Trophoblast cell (in vitro differentiated cells and primary cell): ENCODE measurements around the gene ARHGEF10L.
"Not testable (repeated sequence)": the region's sequence is repeated elsewhere in the genome, so short reads cannot be mapped to it uniquely, and the experiment has no call there.

Source experiments
- DNase-seq, 2 donors: peaks; one replicate each; pipeline ENCODE4 v3.0.0-alpha.2; 2016
- H2AFZ ChIP-seq: 2 replicates; pipeline ENCODE4 v1.6.1; 2013; ENCODE audit warnings: low read length, moderate library complexity, mild to moderate bottlenecking; ENCODE audit not compliant: insufficient read depth, poor library complexity
- H2AK5ac ChIP-seq: 2 replicates; pipeline ENCODE4 v1.6.1; 2013; ENCODE audit warnings: mild to moderate bottlenecking, low read length
- H2BK120ac ChIP-seq: 2 replicates; pipeline ENCODE4 v1.6.1; 2013; ENCODE audit warnings: low read length, mild to moderate bottlenecking, moderate library complexity; ENCODE audit not compliant: insufficient read depth, poor library complexity
- H2BK12ac ChIP-seq: 2 replicates; pipeline ENCODE4 v1.6.1; 2013; ENCODE audit warnings: mild to moderate bottlenecking, low read length, moderate library complexity
- H2BK5ac ChIP-seq: 2 replicates; pipeline ENCODE4 v1.6.1; 2013; ENCODE audit warnings: low read length, low read depth, moderate library complexity, mild to moderate bottlenecking; ENCODE audit not compliant: poor library complexity
- H3K14ac ChIP-seq: 2 replicates; pipeline ENCODE4 v1.6.1; 2013; ENCODE audit warnings: mild to moderate bottlenecking, low read length
- H3K18ac ChIP-seq: 2 replicates; pipeline ENCODE4 v1.6.1; 2013; ENCODE audit warnings: mild to moderate bottlenecking, low read length
- H3K23ac ChIP-seq: 2 replicates; pipeline ENCODE4 v1.6.1; 2013; ENCODE audit warnings: low read length
- H3K27ac ChIP-seq: 2 replicates; pipeline ENCODE4 v1.5.1; 2013; ENCODE audit warnings: low read depth, mild to moderate bottlenecking, inconsistent platforms, low read length, moderate library complexity
- H3K27me3 ChIP-seq: 2 replicates; pipeline ENCODE4 v1.6.1; 2013; ENCODE audit warnings: inconsistent platforms, mild to moderate bottlenecking, low read length, moderate library complexity; ENCODE audit not compliant: insufficient read depth
- H3K36me3 ChIP-seq, 2 experiments: 1 replicate in 1 of 2; 2 replicates in 1 of 2; pipeline ENCODE4 v1.6.1; 2013; ENCODE audit warnings: low read length in 2 of 2, mild to moderate bottlenecking in 2 of 2, moderate library complexity in 1 of 2; ENCODE audit not compliant: insufficient read depth in 2 of 2, control insufficient read depth in 1 of 2
- H3K4ac ChIP-seq: 2 replicates; pipeline ENCODE4 v1.6.1; 2013; ENCODE audit warnings: low read depth, mild to moderate bottlenecking, low read length, moderate library complexity
- H3K4me1 ChIP-seq, 2 experiments: 1 replicate in 1 of 2; 2 replicates in 1 of 2; pipeline ENCODE4 v1.6.1; 2013; ENCODE audit warnings: low read length in 2 of 2, mild to moderate bottlenecking in 2 of 2, moderate library complexity in 1 of 2; ENCODE audit not compliant: insufficient read depth in 2 of 2, control insufficient read depth in 1 of 2
- H3K4me2 ChIP-seq: 2 replicates; pipeline ENCODE4 v1.6.1; 2013; ENCODE audit warnings: inconsistent platforms, mild to moderate bottlenecking, low read length, moderate library complexity
- H3K4me3 ChIP-seq: 2 replicates; pipeline ENCODE4 v1.5.1; 2013; ENCODE audit warnings: mild to moderate bottlenecking, low read depth, low read length, inconsistent platforms
- H3K79me1 ChIP-seq: one replicate; pipeline ENCODE4 v1.6.1; 2013; ENCODE audit warnings: low read length
- H3K79me2 ChIP-seq: 2 replicates; pipeline ENCODE4 v1.6.1; 2013; ENCODE audit warnings: low read length, mild to moderate bottlenecking; ENCODE audit not compliant: control insufficient read depth, insufficient read depth, poor library complexity
- H3K9ac ChIP-seq: 2 replicates; pipeline ENCODE4 v1.6.1; 2013; ENCODE audit warnings: mild to moderate bottlenecking, low read length
- H3K9me3 ChIP-seq: 2 replicates; pipeline ENCODE4 v1.6.1; 2013; ENCODE audit warnings: low read depth, mild to moderate bottlenecking, control low read depth, inconsistent platforms, low read length; ENCODE audit not compliant: insufficient read depth
- H4K12ac ChIP-seq: 2 replicates; pipeline ENCODE4 v1.6.1; 2013; ENCODE audit warnings: low read depth, mild to moderate bottlenecking, low read length, moderate library complexity
- H4K8ac ChIP-seq: 2 replicates; pipeline ENCODE4 v1.6.1; 2013; ENCODE audit warnings: low read depth, mild to moderate bottlenecking, low read length, moderate library complexity
- H4K91ac ChIP-seq: one replicate; pipeline ENCODE4 v1.6.1; 2013; ENCODE audit warnings: low read depth, mild to moderate bottlenecking, low read length, moderate library complexity
- WGBS: extraction: QIAGEN DNeasy Blood & Tissue Kit; methylation state at CpG from one replicate; pipeline ENCODE4 v1.1.7; 2013; ENCODE audit warnings: missing lambda C conversion rate; ENCODE audit not compliant: insufficient read length, insufficient coverage; ENCODE audit errors: extremely low coverage; 5-methylcytosine and 5-hydroxymethylcytosine counted together

Gene ARHGEF10L

DNA sequence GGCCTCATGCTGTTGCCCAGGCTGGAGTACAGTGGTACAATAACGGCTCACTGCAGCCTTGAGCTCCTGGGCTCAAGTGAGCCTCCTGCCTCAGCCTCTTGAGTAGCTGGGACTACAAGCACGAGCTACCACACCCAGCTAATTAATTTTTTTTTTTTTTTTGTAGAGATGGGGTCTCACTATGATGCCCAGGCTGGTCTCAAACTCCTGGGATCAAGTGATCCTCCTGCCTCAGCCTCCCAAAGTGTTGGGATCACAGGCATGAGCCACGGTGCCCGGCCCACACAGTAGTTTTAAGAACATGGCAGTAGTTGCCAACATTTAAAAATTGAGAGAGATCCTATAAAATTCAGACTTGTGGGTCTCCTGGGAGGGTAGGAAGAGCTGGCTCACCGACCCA is 89.5 kb downstream of the ARHGEF10L start:
- not testable (repeated sequence) for H2BK120ac ChIP-seq, H2BK5ac ChIP-seq, H2BK12ac ChIP-seq, H3K4me1 ChIP-seq, H4K12ac ChIP-seq, H3K9me3 ChIP-seq, H3K27me3 ChIP-seq, H3K79me2 ChIP-seq, H3K4me2 ChIP-seq, H3K79me1 ChIP-seq, H3K23ac ChIP-seq, H3K4ac ChIP-seq, H2AFZ ChIP-seq, H2AK5ac ChIP-seq, H3K14ac ChIP-seq, H3K27ac ChIP-seq, DNase-seq, H3K4me3 ChIP-seq, H3K9ac ChIP-seq, H4K8ac ChIP-seq, H4K91ac ChIP-seq, H3K18ac ChIP-seq
- peaks cover 50 to 58% of the 10 kb centered on the region in 2 experiments for H3K36me3 ChIP-seq
- no CpG with 5 or more reads among the region's 5 CpGs for WGBS

GRCh38 chr1:17629460-17629859 is 90.0 kb downstream of the ARHGEF10L start:
- H3K14ac ChIP-seq, result no peak overlapping the region
- H3K79me1 ChIP-seq, result no peaks in the 10 kb centered on the region
- H3K4me1 ChIP-seq, result no peaks in the 10 kb centered on the region
- no peaks in the 10 kb centered on the region for H3K27me3 ChIP-seq
- WGBS, result no CpG with 5 or more reads among the region's 11 CpGs
- no peak overlapping the region for H2AK5ac ChIP-seq
- no peaks in the 10 kb centered on the region for H3K79me2 ChIP-seq
- peaks cover 2% of the 10 kb centered on the region for H3K9me3 ChIP-seq
- no peak overlapping the region for H2AFZ ChIP-seq
- no peak overlapping the region for H3K9ac ChIP-seq
- H3K18ac ChIP-seq, result no peak overlapping the region
- H3K23ac ChIP-seq, result no peak overlapping the region
- no peak overlapping the region for H3K4ac ChIP-seq
- H4K12ac ChIP-seq, result no peak overlapping the region
- DNase-seq, result no peak
- no peak overlapping the region for H4K91ac ChIP-seq
- H2BK120ac ChIP-seq, result no peak overlapping the region
- no peak overlapping the region for H3K27ac ChIP-seq
- H4K8ac ChIP-seq, result no peak overlapping the region
- no peak overlapping the region for H2BK5ac ChIP-seq
- H3K4me3 ChIP-seq, result no peak overlapping the region
- no peak overlapping the region for H2BK12ac ChIP-seq
- H3K36me3 ChIP-seq, result peaks cover 48 to 55% of the 10 kb centered on the region in 2 experiments
- H3K4me2 ChIP-seq, result no peak overlapping the region

GRCh38 chr1:17630048-17630830 is 90.7 kb downstream of the ARHGEF10L start:
- H3K23ac ChIP-seq, result no peak overlapping the region
- no peak overlapping the region for H3K27ac ChIP-seq
- no peak overlapping the region for H3K4me2 ChIP-seq
- no peak overlapping the region for H2BK12ac ChIP-seq
- H2AK5ac ChIP-seq, result no peak overlapping the region
- no CpG with 5 or more reads among the region's 16 CpGs for WGBS
- H3K4ac ChIP-seq, result no peak overlapping the region
- DNase-seq, result peak; percentile 27 to 44
- H3K4me3 ChIP-seq, result no peak overlapping the region
- H3K27me3 ChIP-seq, result no peaks in the 10 kb centered on the region
- H3K36me3 ChIP-seq, result peaks cover 51 to 58% of the 10 kb centered on the region in 2 experiments
- H3K79me1 ChIP-seq, result no peaks in the 10 kb centered on the region
- H3K79me2 ChIP-seq, result no peaks in the 10 kb centered on the region
- H3K9me3 ChIP-seq, result peaks cover 2% of the 10 kb centered on the region
- H4K12ac ChIP-seq, result no peak overlapping the region
- no peak overlapping the region for H3K14ac ChIP-seq
- no peaks in the 10 kb centered on the region for H3K4me1 ChIP-seq
- H3K18ac ChIP-seq, result no peak overlapping the region
- no peak overlapping the region for H4K91ac ChIP-seq
- H4K8ac ChIP-seq, result no peak overlapping the region
- H2BK5ac ChIP-seq, result no peak overlapping the region
- no peak overlapping the region for H2BK120ac ChIP-seq
- H2AFZ ChIP-seq, result no peak overlapping the region
- no peak overlapping the region for H3K9ac ChIP-seq

DNA sequence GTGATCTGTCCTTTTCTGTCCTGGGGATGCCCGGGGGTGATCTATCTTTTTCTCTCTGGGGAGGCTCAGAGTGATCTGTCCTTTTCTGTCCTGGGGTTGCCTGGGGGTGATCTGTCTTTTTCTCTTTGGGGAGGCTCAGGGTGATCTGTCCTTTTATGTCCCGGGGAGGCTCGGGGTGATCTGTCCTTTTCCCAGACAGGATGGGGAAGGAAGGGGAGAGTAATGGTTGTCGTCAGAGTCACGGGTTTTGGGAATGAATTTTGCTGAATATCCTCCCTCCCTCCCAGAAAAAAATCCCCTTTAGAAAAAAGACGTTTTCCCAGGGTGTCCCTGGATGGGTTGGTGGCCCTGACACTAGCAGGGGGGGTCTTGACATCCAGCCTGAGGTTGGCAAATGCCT is 91.5 kb downstream of the ARHGEF10L start:
- Histone ChIP-seq H3K79me2 (no peaks in the 10 kb centered on the region), H3K23ac (no peak overlapping the region), H2AFZ (no peak overlapping the region), H2BK120ac (no peak overlapping the region), H3K4me2 (no peak overlapping the region), H3K18ac (no peak overlapping the region), H2BK5ac (no peak overlapping the region), H3K27me3 (no peaks in the 10 kb centered on the region), H4K8ac (no peak overlapping the region), H3K9ac (no peak overlapping the region), H2AK5ac (no peak overlapping the region), H4K12ac (no peak overlapping the region), H4K91ac (no peak overlapping the region), H3K79me1 (no peaks in the 10 kb centered on the region), H3K4me1 (no peaks in the 10 kb centered on the region), H3K9me3 (peaks cover 2% of the 10 kb centered on the region), H3K4ac (no peak overlapping the region), H3K14ac (no peak overlapping the region), H2BK12ac (no peak overlapping the region), H3K36me3 (peaks cover 53 to 59% of the 10 kb centered on the region in 2 experiments), H3K4me3 (no peak overlapping the region), H3K27ac (no peak overlapping the region)
- no CpG with 5 or more reads among the region's 6 CpGs for WGBS
- no peak for DNase-seq
